SK-N-MC (cell line): ENCODE measurements around the gene KCNG2.

Source experiments
- DNase-seq: peaks from one replicate; pipeline ENCODE4 v3.0.0-alpha.2; 2011; ENCODE audit warnings: low read depth, low spot score
- H3K27ac ChIP-seq: fragments of 200-600 bp; sonication (generic); 2 replicates; pipeline ENCODE4 v1.5.1; 2016; ENCODE audit warnings: mixed run types
- H3K36me3 ChIP-seq: fragments of 200-600 bp; sonication (generic); 2 replicates; pipeline ENCODE4 v1.6.1; 2017; ENCODE audit warnings: antibody characterized with exemption, low read length, mixed read lengths; ENCODE audit not compliant: insufficient read depth
- H3K4me3 ChIP-seq: fragments of 200-600 bp; sonication (generic); 2 replicates; pipeline ENCODE4 v1.5.1; 2016
- H3K9ac ChIP-seq: fragments of 200-600 bp; sonication (generic); 2 replicates; pipeline ENCODE4 v1.8.0; 2017; ENCODE audit warnings: mixed run types, mixed read lengths; ENCODE audit not compliant: insufficient read length
- H3K9me3 ChIP-seq: fragments of 200-600 bp; sonication (generic); 2 replicates; pipeline ENCODE4 v1.6.1; 2017; ENCODE audit warnings: low read depth, mild to moderate bottlenecking, antibody characterized with exemption, low read length, moderate library complexity, mixed read lengths
- EZH2 ChIP-seq: fragments of 200-600 bp; sonication (generic); IDR thresholded peaks from one replicate; pipeline ENCODE4 v1.6.1; 2017; ENCODE audit warnings: antibody characterized with exemption
- FOXP2 ChIP-seq: optimal IDR thresholded peaks from 2 replicates; pipeline ENCODE3; 2011; ENCODE audit warnings: mild to moderate bottlenecking, moderate library complexity; ENCODE audit not compliant: insufficient read depth; ENCODE audit errors: extremely low read length, control extremely low read depth
- POLR2AphosphoS5 ChIP-seq: IDR thresholded peaks from 2 replicates; pipeline ENCODE4 v1.6.1; 2012; ENCODE audit warnings: mild to moderate bottlenecking, low read depth, low read length, borderline replicate concordance

The KCNG2 gene

DNA sequence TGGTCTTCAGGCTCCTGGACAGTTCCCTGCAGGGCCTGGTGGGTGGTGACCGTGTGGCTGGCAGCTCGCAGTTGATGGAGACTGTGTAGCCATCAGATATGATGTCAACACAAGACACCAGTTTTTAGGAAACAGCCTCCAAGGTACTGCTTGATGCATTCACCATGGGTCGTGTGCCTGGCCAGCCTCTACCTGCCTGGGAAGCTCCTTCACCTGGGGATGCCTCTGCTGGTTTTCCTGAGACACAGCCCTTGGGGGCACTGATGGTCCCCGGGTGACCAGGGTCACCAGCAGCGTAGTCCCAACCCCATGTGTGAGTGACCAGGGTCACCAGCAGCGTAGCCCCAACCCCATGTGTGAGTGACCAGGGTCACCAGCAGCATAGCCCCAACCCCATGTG lies 33.6 kb upstream of the KCNG2 start:
- Histone ChIP-seq H3K9ac (no peak overlapping the region), H3K9me3 (no peaks in the 10 kb centered on the region), H3K27ac (no peak overlapping the region), H3K4me3 (no peak overlapping the region), H3K36me3 (no peaks in the 10 kb centered on the region)
- no peak for DNase-seq
- TF ChIP-seq EZH2 (no peak), FOXP2 (no peak), POLR2AphosphoS5 (no peak)

GRCh38 chr18:79765491-79766245 lies 32.1 kb upstream of the KCNG2 start:
- Histone ChIP-seq H3K27ac (no peak overlapping the region), H3K36me3 (no peaks in the 10 kb centered on the region), H3K4me3 (no peak overlapping the region), H3K9ac (no peak overlapping the region), H3K9me3 (no peaks in the 10 kb centered on the region)
- no peak for DNase-seq
- TF ChIP-seq EZH2 (no peak), FOXP2 (no peak), POLR2AphosphoS5 (no peak)

DNA sequence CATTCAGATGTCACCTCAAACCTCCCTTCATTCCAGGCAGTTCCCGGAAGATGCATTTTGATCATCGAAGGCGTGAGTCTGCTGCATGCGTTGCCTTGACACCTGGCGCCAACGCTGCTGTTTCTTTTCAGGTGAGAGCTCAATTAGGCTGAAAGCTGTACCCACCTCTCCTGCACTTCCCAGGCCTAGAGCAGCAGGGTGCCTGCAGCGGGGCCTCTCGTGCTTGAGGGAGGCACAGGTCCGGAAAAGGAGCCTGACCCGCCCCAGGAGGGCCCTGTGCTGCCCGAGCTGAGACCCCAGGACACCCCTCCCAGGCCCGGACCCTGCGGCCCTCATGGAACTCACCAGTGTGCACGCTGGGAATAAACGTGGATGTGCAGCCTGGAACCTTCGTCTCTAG lies 31.4 kb upstream of the KCNG2 start:
- DNase-seq, result no peak
- no peaks in the 10 kb centered on the region for H3K36me3 ChIP-seq

DNA sequence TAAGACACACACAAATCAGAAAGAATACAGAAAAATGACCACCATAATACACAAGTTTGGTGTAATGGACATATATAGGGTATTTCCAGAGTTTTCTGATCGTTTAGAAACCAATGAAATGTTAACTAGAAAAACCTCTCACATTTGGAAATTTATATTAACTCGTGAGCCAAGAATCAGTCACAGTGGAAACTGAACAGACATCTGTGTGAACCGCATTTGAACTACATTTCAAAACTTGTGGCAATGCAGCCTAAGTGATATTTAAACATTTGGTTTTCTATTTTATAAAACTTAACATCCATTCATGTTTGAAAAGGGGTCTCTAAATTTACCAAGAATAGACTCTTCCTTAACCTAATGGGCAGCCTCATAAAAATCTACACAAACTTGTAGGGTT lies 29.0 kb upstream of the KCNG2 start:
- TF ChIP-seq EZH2, result no peak
- TF ChIP-seq FOXP2, result no peak
- no peak for TF ChIP-seq POLR2AphosphoS5
- DNase-seq, result no peak
- H3K4me3 ChIP-seq, result no peak overlapping the region
- no peaks in the 10 kb centered on the region for H3K36me3 ChIP-seq
- H3K27ac ChIP-seq, result no peak overlapping the region
- no peaks in the 10 kb centered on the region for H3K9me3 ChIP-seq
- H3K9ac ChIP-seq, result no peak overlapping the region

More for the DNA sequence above, 31.4 kb upstream of the KCNG2 start:
- H3K9ac ChIP-seq, result no peak overlapping the region
- TF ChIP-seq EZH2 (no peak), FOXP2 (no peak), POLR2AphosphoS5 (no peak)
- H3K4me3 ChIP-seq, result no peak overlapping the region
- H3K27ac ChIP-seq, result no peak overlapping the region
- no peaks in the 10 kb centered on the region for H3K9me3 ChIP-seq

DNA sequence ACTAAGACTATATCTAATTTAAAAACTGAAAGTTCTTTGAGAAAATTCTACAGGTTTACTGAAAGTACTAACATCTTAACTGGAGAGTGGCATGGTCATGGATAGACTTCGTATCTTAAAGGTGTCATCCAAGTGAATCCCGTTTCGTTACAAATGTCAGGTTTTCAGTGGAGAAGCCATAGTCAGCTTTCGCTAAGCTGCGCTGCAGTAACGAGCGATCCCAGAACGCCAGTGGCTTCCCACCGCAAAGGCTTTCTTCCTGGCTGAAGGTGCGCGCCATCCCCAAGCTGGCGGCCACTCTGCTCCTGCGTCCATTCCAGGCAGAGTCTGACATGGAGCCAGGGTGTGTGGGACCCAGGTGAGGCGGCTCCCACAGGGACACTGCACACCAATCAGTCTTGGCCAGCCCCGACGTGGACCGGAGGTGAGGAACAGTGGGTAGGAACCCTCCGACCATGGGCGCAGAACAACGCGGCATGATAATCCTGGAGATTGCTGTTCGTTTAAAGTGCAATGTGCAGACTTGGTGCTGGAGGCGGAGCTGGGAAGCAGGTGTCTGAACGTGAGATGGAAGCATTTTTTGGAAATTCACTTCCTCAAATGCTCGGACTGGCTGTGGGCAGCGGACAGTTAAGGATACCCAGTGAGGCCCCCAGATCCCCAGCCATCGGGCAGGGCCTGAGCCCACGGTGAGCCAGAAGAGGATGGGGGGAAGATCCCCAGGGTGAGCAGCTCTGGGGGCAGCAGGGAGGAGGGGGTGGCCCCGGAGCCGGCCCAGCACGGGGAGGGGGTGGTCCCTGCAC lies 27.8 kb upstream of the KCNG2 start:
- TF ChIP-seq FOXP2 (no peak), EZH2 (no peak), POLR2AphosphoS5 (no peak)
- Histone ChIP-seq H3K4me3 (no peak overlapping the region), H3K9me3 (no peaks in the 10 kb centered on the region), H3K9ac (no peak overlapping the region), H3K27ac (no peak overlapping the region), H3K36me3 (no peaks in the 10 kb centered on the region)
- no peak for DNase-seq

DNA sequence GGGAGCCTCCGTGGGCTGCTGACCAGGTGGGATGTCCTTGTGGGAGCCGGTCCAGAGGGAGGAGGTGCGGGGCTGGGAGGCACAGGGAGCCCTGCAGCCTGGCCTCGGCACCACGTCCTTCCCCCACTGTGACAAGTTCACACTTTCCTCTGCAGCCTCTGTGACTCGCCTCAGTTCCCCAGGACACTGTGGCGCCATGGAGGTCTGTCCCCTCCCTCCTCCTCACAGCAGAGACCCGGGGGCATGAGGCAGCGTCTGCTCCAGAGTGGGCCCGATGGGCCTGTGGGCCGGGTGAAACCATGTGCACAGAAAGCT lies 27.3 kb upstream of the KCNG2 start:
- H3K9me3 ChIP-seq, result no peaks in the 10 kb centered on the region
- H3K27ac ChIP-seq, result no peak overlapping the region
- H3K9ac ChIP-seq, result no peak overlapping the region
- H3K36me3 ChIP-seq, result no peaks in the 10 kb centered on the region
- H3K4me3 ChIP-seq, result no peak overlapping the region
- no peak for DNase-seq
- no peak for TF ChIP-seq POLR2AphosphoS5
- no peak for TF ChIP-seq FOXP2
- TF ChIP-seq EZH2, result no peak

DNA sequence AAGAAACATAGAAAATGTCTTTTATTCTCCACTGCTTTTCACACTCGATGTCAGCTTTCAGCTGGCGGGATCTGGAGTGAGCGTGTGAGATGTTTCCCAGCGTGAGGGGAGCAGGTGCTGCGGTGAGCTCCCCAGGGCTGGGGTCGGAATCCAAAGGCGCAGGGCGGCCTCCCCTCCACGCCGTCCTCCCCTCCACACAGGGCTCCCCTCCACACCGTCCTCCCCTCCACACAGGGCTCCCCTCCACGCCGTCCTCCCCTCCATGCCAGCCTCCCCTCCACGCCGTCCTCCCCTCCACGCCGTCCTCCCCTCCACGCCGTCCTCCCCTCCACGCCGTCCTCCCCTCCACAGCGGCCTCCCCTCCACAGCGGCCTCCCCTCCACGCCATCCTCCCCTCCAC lies 26.9 kb upstream of the KCNG2 start:
- H3K9ac ChIP-seq, result no peak overlapping the region
- H3K27ac ChIP-seq, result no peak overlapping the region
- H3K9me3 ChIP-seq, result no peaks in the 10 kb centered on the region
- no peak for TF ChIP-seq FOXP2
- no peak for TF ChIP-seq POLR2AphosphoS5
- TF ChIP-seq EZH2, result no peak
- no peak for DNase-seq
- no peak overlapping the region for H3K4me3 ChIP-seq
- no peaks in the 10 kb centered on the region for H3K36me3 ChIP-seq

GRCh38 chr18:79771446-79772107 lies 26.2 kb upstream of the KCNG2 start:
- H3K36me3 ChIP-seq, result no peaks in the 10 kb centered on the region
- TF ChIP-seq POLR2AphosphoS5 (no peak), FOXP2 (no peak), EZH2 (no peak)
- no peak overlapping the region for H3K9ac ChIP-seq
- no peaks in the 10 kb centered on the region for H3K9me3 ChIP-seq
- no peak for DNase-seq
- H3K27ac ChIP-seq, result no peak overlapping the region
- no peak overlapping the region for H3K4me3 ChIP-seq
